Neural cell (in vitro differentiated cells): ENCODE measurements around the gene TBC1D2. TPM values are rescaled to one million over a fixed set of nuclear protein-coding genes. Genes with fewer than 3 reads are reported as not detected.

Experiments
- H2AFZ ChIP-seq: fragments of 200-600, 300-800 bp; sonication (generic), shearing (Covaris generic); 2 replicates; pipeline ENCODE4 v1.6.0; 2014; ENCODE audit warnings: low read depth, mild to moderate bottlenecking, antibody characterized with exemption, low read length, moderate library complexity
- H3F3A ChIP-seq: fragments of 200-600 bp; shearing (Covaris generic); 2 replicates; pipeline ENCODE4 v1.6.1; 2016; ENCODE audit warnings: mild to moderate bottlenecking, moderate library complexity, mixed read lengths, antibody characterized with exemption, low read length; ENCODE audit not compliant: insufficient read depth, poor library complexity, severe bottlenecking
- H3K27ac ChIP-seq: fragments of 200-600, 300-800 bp; sonication (generic), shearing (Covaris generic); 2 replicates; pipeline ENCODE4 v1.5.1; 2014; ENCODE audit warnings: mild to moderate bottlenecking, low read length, moderate library complexity
- H3K27me3 ChIP-seq: fragments of 300-800, 200-600 bp; sonication (generic), shearing (Covaris generic); 2 replicates; pipeline ENCODE4 v1.6.0; 2014; ENCODE audit warnings: mild to moderate bottlenecking, low read depth, low read length, moderate library complexity; ENCODE audit not compliant: insufficient read depth
- H3K36me3 ChIP-seq: fragments of 300-800, 200-600 bp; sonication (generic), shearing (Covaris generic); 2 replicates; pipeline ENCODE4 v1.5.1; 2014; ENCODE audit warnings: mild to moderate bottlenecking, antibody characterized with exemption, low read length, moderate library complexity; ENCODE audit not compliant: insufficient read depth
- H3K4me2 ChIP-seq: fragments of 300-800, 200-600 bp; sonication (generic), shearing (Covaris generic); 2 replicates; pipeline ENCODE4 v1.6.0; 2014; ENCODE audit warnings: mild to moderate bottlenecking, low read length
- H3K4me3 ChIP-seq: fragments of 300-800, 200-600 bp; sonication (generic), shearing (Covaris generic); 2 replicates; pipeline ENCODE4 v1.5.1; 2014; ENCODE audit warnings: mild to moderate bottlenecking, low read length, moderate library complexity
- H3K79me2 ChIP-seq: fragments of 200-600 bp; shearing (Covaris generic); replicated peaks from 2 replicates; pipeline ENCODE4 v1.6.0; 2014; ENCODE audit warnings: mild to moderate bottlenecking, low read length, moderate library complexity; ENCODE audit not compliant: insufficient read depth
- H3K9ac ChIP-seq: fragments of 300-800, 200-600 bp; sonication (generic), shearing (Covaris generic); 2 replicates; pipeline ENCODE4 v1.6.1; 2016; ENCODE audit warnings: mild to moderate bottlenecking, low read length, mixed read lengths
- H3K9me2 ChIP-seq: fragments of 200-600 bp; shearing (Covaris generic); 2 replicates; pipeline ENCODE4 v1.6.1; 2016; ENCODE audit warnings: mild to moderate bottlenecking, low read length, mixed read lengths; ENCODE audit not compliant: insufficient read depth
- H3K9me3 ChIP-seq: fragments of 200-600, 300-800 bp; sonication (generic), shearing (Covaris generic); 2 replicates; pipeline ENCODE4 v1.6.1; 2016; ENCODE audit warnings: mild to moderate bottlenecking, mixed run types, low read length, moderate library complexity, mixed read lengths
- H4K20me1 ChIP-seq: fragments of 200-600 bp; shearing (Covaris generic); 2 replicates; pipeline ENCODE4 v1.6.1; 2016; ENCODE audit warnings: mild to moderate bottlenecking, mixed run types; ENCODE audit not compliant: insufficient read depth
- CTCF ChIP-seq: fragments of 450-650 bp; IDR thresholded peaks from 2 replicates; pipeline ENCODE4 v1.5.1; 2014; ENCODE audit warnings: antibody characterized with exemption, mild to moderate bottlenecking, moderate library complexity; ENCODE audit not compliant: poor library complexity, severe bottlenecking
- EZH2 ChIP-seq: fragments of 200-600, 300-800 bp; shearing (Covaris generic), sonication (generic); IDR thresholded peaks from 2 replicates; pipeline ENCODE4 v1.6.1; 2014; ENCODE audit warnings: antibody characterized with exemption, low read length, borderline replicate concordance, mild to moderate bottlenecking; ENCODE audit not compliant: insufficient read depth, poor library complexity, severe bottlenecking
- MXI1 ChIP-seq: fragments of 450-650 bp; conservative IDR thresholded peaks from 2 replicates; pipeline ENCODE4 v1.6.1; 2014; ENCODE audit warnings: antibody characterized with exemption, mild to moderate bottlenecking; ENCODE audit not compliant: poor library complexity, severe bottlenecking
- POLR2AphosphoS5 ChIP-seq: IDR thresholded peaks from 2 replicates; pipeline ENCODE4 v1.6.1; 2012
- RAD21 ChIP-seq: fragments of 450-650 bp; conservative IDR thresholded peaks from 2 replicates; pipeline ENCODE4 v1.6.1; 2014; ENCODE audit warnings: antibody characterized with exemption, mild to moderate bottlenecking, moderate library complexity
- REST ChIP-seq: IDR thresholded peaks from 2 replicates; pipeline ENCODE4 v1.6.1; 2012; ENCODE audit warnings: borderline replicate concordance
- SMC3 ChIP-seq: fragments of 450-650 bp; conservative IDR thresholded peaks from 2 replicates; pipeline ENCODE4 v1.6.1; 2014; ENCODE audit warnings: antibody characterized with exemption, mild to moderate bottlenecking, moderate library complexity; ENCODE audit not compliant: poor library complexity
- TAF1 ChIP-seq: IDR thresholded peaks from 2 replicates; pipeline ENCODE4 v1.6.1; 2012; ENCODE audit warnings: low read depth
- polyA plus RNA-seq: library from polyadenylated mRNA; depleted of rRNA; stranded (reverse); fragments of >200 nt; gene quantifications from 2 replicates; pipeline ENCODE4 v1.2.3, GENCODE V29; 2014

Gene TBC1D2
- polyA plus RNA-seq, 1 donor from 2014 or later = 4.1 TPM

DNA sequence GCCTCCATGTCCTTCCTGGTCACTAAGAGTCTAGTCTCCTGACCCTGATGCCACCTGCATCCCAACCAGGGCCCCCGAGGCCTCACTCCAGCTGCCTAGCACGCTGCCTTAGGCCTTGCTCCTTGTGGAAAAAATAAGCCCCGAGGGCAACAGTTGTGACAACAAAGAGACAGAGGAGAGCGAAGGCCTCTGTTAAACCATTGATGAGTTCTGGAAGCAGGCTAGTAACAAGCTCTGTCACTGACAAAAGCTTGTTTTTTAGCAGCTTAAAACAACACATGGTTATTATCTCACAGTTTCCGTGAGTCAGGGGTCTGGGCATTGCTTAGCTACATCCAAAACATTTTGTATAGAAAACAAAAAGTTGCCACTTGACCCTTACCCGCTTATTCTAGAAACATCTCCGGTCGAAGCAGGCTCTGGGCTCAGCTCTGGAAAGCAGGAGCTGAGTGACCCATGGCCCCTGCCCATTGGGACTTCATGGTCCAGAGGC, 48.2 kb upstream of the TBC1D2 start:
- Histone ChIP-seq H3K9ac (no peak overlapping the region), H3K36me3 (peaks cover 6% of the 10 kb centered on the region), H3K79me2 (no peaks in the 10 kb centered on the region), H3K4me3 (no peak overlapping the region), H3K4me2 (no peak overlapping the region), H3K27me3 (no peaks in the 10 kb centered on the region), H3K27ac (no peak overlapping the region), H2AFZ (no peak overlapping the region), H3K9me2 (no peaks in the 10 kb centered on the region), H3K9me3 (no peaks in the 10 kb centered on the region), H3F3A (no peaks in the 10 kb centered on the region), H4K20me1 (no peaks in the 10 kb centered on the region)
- TF ChIP-seq REST = no peak
- no peak for TF ChIP-seq EZH2
- no peak for TF ChIP-seq POLR2AphosphoS5
- no peak for TF ChIP-seq TAF1
- no peak for TF ChIP-seq CTCF
- no peak for TF ChIP-seq MXI1

DNA sequence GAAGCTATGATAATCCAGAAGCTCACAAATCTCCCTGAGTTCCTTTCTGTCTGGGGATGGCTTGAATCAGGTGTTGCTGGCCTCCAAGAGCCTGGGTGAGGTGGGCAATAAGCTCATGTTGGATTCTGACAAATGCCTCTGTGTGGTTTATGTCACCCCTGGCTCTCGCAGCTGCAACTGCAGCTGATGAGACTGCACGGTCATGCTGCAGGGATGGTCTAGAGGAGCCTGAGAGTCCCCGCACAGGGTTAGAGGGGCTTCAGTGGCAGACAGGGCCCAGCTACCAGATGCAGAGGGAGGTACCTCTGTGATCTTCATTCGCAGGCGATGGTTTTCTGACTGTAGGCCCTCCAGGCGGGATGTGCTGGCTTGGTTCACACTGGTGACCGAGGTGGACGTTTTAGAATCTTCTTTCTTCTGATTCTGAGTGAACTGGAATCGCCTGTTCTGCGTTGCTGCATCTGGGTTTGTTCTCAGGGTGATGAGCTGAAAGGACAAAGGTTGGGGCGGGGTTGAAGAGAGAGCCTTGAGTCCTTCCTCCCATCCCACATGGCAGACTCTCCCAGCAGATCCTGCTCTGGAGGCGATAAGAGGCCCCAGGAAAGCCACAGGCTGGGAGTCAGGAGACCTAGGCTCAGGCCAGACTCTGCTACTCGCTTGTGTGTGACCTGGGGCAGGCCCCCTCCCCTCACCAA, 47.6 kb upstream of the TBC1D2 start:
- Histone ChIP-seq H3K9me3 (no peaks in the 10 kb centered on the region), H3K36me3 (peaks cover 7% of the 10 kb centered on the region), H3K27ac (no peak overlapping the region), H2AFZ (no peak overlapping the region), H4K20me1 (no peaks in the 10 kb centered on the region), H3F3A (no peaks in the 10 kb centered on the region), H3K9ac (no peak overlapping the region), H3K4me2 (no peak overlapping the region), H3K4me3 (no peak overlapping the region), H3K27me3 (no peaks in the 10 kb centered on the region), H3K79me2 (no peaks in the 10 kb centered on the region), H3K9me2 (no peaks in the 10 kb centered on the region)
- no peak for TF ChIP-seq REST
- TF ChIP-seq CTCF = no peak
- TF ChIP-seq SMC3 = no peak
- no peak for TF ChIP-seq POLR2AphosphoS5
- no peak for TF ChIP-seq RAD21
- no peak for TF ChIP-seq TAF1
